ENCODE measurements around the gene CPA1. TPM values are rescaled to one million over a fixed set of nuclear protein-coding genes. Genes with fewer than 3 reads are reported as not detected.

CPA1 gene
- total and polyA plus RNA-seq, 9 of the 15 experiments (the other 6 are each of a cell fraction or from before 2014, with no cell fraction given): 6.5 TPM; not detected in 8

DNA sequence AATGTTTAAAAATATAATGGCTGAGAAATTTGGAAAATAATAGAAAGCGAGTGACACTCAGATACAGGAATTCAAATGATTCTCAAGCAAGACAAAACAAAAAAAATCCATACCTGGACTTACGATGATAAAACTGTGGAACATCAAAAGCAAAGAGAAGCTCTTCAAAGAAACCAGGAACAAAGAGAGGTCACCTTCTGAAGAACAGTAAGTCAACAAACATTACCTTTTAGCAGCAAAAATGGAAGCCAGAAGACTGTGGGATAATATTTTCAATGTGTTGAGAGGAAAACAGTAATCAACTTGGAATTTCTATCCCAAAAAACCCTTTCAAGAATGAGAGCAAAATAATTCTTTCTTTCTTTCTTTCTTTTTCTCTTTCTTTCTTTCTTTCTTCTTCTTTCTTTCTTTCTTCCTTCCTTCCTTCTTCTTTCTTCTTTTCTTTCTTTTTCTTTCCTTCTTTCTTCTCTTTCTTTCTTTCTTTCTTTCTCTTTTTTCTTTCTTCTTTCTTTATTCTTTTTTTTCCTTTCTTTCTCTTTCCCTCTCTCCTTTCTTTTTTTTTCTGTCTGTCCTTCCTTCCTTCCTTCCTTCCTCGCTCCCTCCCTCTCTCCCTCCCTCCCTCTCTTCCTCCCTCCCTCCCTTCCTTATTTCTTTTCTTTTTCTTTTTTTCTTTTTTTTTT is 37.5 kb upstream of the CPA1 start (continued):
- TF ChIP-seq, protein P1, sequence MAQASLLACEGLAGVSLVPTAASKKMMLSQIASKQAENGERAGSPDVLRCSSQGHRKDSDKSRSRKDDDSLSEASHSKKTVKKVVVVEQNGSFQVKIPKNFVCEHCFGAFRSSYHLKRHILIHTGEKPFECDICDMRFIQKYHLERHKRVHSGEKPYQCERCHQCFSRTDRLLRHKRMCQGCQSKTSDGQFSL (CRISPR knock-in tag; IDR thresholded peaks at IDR 0.05): no peak
- TF ChIP-seq, protein P1 (tag; IDR thresholded peaks at IDR 0.05): no peak
- TF ChIP-seq ZBED1 (IDR thresholded peaks at IDR 0.05) (no peak), PCBP1 (IDR thresholded peaks at IDR 0.05; ENCODE audit: low read depth, low read length, poor library complexity, severe bottlenecking) (no peak), RBFOX2 (IDR thresholded peaks at IDR 0.05; ENCODE audit: low read depth, low read length) (no peak), SAP30 (IDR thresholded peaks at IDR 0.05; ENCODE audit: borderline replicate concordance, insufficient read depth, low read depth, low read length, poor library complexity, severe bottlenecking) (no peak), ZNF239 (CRISPR knock-in tag; IDR thresholded peaks at IDR 0.05) (no peak), XRCC4 (IDR thresholded peaks at IDR 0.05; ENCODE audit: extremely low read depth, insufficient read depth, insufficient read length) (no peak), EGR1 (conservative IDR thresholded peaks at IDR 0.05) (no peak), ZNF766 (CRISPR knock-in tag; conservative IDR thresholded peaks at IDR 0.05) (no peak), SNRNP70 (optimal IDR thresholded peaks at IDR 0.05; ENCODE audit: low read depth, low read length) (no peak), ZNF140 (CRISPR knock-in tag; IDR thresholded peaks at IDR 0.05) (no peak), SIX5 (IDR thresholded peaks at IDR 0.05; ENCODE audit: borderline replicate concordance in 1 of 2, insufficient read depth in 1 of 2, low read depth in 1 of 2, low read length in 2 of 2) (no peak), U2AF2 (optimal IDR thresholded peaks at IDR 0.05; ENCODE audit: low read depth, low read length) (peak; percentile 51), ZNF512 (tag; IDR thresholded peaks at IDR 0.05) (peak; percentile 98), BRCA1 (IDR thresholded peaks at IDR 0.05) (no peak), BRCA1 (CRISPR knock-in tag; IDR thresholded peaks at IDR 0.05) (no peak)
- TF ChIP-seq, protein P2, sequence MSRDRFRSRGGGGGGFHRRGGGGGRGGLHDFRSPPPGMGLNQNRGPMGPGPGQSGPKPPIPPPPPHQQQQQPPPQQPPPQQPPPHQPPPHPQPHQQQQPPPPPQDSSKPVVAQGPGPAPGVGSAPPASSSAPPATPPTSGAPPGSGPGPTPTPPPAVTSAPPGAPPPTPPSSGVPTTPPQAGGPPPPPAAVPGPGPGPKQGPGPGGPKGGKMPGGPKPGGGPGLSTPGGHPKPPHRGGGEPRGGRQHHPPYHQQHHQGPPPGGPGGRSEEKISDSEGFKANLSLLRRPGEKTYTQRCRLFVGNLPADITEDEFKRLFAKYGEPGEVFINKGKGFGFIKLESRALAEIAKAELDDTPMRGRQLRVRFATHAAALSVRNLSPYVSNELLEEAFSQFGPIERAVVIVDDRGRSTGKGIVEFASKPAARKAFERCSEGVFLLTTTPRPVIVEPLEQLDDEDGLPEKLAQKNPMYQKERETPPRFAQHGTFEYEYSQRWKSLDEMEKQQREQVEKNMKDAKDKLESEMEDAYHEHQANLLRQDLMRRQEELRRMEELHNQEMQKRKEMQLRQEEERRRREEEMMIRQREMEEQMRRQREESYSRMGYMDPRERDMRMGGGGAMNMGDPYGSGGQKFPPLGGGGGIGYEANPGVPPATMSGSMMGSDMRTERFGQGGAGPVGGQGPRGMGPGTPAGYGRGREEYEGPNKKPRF (IDR thresholded peaks at IDR 0.05; ENCODE audit: low read depth, low read length): 0 out of 2 replicates have a peak, but pooled peaks have one; percentile 34
- TF ChIP-seq, protein P3, sequence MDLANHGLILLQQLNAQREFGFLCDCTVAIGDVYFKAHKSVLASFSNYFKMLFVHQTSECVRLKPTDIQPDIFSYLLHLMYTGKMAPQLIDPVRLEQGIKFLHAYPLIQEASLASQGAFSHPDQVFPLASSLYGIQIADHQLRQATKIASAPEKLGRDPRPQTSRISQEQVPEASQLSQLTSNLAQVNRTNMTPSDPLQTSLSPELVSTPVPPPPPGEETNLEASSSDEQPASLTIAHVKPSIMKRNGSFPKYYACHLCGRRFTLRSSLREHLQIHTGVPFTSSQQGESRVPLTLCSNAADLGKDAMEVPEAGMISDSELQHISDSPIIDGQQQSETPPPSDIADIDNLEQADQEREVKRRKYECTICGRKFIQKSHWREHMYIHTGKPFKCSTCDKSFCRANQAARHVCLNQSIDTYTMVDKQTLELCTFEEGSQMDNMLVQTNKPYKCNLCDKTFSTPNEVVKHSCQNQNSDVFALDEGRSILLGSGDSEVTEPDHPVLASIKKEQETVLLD (IDR thresholded peaks at IDR 0.05): peak; percentile 33; the same call in 1 of the 2 replicates
- TF ChIP-seq, protein P4, sequence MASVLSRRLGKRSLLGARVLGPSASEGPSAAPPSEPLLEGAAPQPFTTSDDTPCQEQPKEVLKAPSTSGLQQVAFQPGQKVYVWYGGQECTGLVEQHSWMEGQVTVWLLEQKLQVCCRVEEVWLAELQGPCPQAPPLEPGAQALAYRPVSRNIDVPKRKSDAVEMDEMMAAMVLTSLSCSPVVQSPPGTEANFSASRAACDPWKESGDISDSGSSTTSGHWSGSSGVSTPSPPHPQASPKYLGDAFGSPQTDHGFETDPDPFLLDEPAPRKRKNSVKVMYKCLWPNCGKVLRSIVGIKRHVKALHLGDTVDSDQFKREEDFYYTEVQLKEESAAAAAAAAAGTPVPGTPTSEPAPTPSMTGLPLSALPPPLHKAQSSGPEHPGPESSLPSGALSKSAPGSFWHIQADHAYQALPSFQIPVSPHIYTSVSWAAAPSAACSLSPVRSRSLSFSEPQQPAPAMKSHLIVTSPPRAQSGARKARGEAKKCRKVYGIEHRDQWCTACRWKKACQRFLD (CRISPR knock-in tag; IDR thresholded peaks at IDR 0.05): no peak

Data from K562 (cell line).